ENCODE results near the gene LRRC4C. TPM values are rescaled to one million over a fixed set of nuclear protein-coding genes. Genes with fewer than 3 reads are reported as not detected.

The LRRC4C gene
- total RNA-seq, 1 donor from 2014 or later = 1.3 TPM

- Mint-ChIP-seq H3K27me3 (no peaks in the 10 kb centered on the region), H3K27ac (no peak overlapping the region), H3K36me3 (ENCODE audit: insufficient read depth) (no peaks in the 10 kb centered on the region), H3K9me3 (ENCODE audit: low read depth) (no peaks in the 10 kb centered on the region), H3K4me3 (ENCODE audit: low read depth) (no peak overlapping the region), H3K4me1 (ENCODE audit: low read depth) (peaks cover 4% of the 10 kb centered on the region)
- TF ChIP-seq, protein P1, sequence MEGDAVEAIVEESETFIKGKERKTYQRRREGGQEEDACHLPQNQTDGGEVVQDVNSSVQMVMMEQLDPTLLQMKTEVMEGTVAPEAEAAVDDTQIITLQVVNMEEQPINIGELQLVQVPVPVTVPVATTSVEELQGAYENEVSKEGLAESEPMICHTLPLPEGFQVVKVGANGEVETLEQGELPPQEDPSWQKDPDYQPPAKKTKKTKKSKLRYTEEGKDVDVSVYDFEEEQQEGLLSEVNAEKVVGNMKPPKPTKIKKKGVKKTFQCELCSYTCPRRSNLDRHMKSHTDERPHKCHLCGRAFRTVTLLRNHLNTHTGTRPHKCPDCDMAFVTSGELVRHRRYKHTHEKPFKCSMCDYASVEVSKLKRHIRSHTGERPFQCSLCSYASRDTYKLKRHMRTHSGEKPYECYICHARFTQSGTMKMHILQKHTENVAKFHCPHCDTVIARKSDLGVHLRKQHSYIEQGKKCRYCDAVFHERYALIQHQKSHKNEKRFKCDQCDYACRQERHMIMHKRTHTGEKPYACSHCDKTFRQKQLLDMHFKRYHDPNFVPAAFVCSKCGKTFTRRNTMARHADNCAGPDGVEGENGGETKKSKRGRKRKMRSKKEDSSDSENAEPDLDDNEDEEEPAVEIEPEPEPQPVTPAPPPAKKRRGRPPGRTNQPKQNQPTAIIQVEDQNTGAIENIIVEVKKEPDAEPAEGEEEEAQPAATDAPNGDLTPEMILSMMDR (IDR thresholded peaks at IDR 0.05; ENCODE audit: unreplicated experiment) = no peak
- DNase-seq (ENCODE audit: low spot score, unreplicated experiment) = no peak
Measured at GRCh38 chr11:40405614-40406013, 1053.8 kb downstream of the LRRC4C start.

DNA sequence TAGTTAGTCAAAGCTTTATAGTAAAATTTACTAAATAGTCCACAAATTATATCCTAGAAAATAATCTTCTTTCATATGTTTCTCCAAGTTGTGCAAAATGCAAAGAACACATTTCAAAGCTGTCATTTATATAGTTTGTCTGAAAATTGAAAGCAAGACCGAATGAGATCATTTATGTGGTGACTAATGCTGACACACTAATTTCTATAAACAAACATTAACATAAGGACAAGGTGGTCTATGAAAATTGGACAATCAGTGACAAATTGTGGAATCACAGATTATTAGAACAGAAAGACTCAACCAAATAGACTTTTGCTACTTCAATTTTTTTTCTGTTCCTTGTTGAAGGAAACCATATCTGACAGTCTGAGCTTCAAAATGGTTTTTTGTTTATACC, 1056.1 kb downstream of the LRRC4C start:
- Mint-ChIP-seq H3K36me3 (ENCODE audit: insufficient read depth) (no peaks in the 10 kb centered on the region), H3K27ac (no peak overlapping the region), H3K4me1 (ENCODE audit: low read depth) (peaks cover 4% of the 10 kb centered on the region), H3K4me3 (ENCODE audit: low read depth) (no peak overlapping the region), H3K9me3 (ENCODE audit: low read depth) (no peaks in the 10 kb centered on the region), H3K27me3 (no peaks in the 10 kb centered on the region)
- TF ChIP-seq, protein P1 (IDR thresholded peaks at IDR 0.05; ENCODE audit: unreplicated experiment) = no peak
- no peak for DNase-seq (ENCODE audit: low spot score, unreplicated experiment)

DNA sequence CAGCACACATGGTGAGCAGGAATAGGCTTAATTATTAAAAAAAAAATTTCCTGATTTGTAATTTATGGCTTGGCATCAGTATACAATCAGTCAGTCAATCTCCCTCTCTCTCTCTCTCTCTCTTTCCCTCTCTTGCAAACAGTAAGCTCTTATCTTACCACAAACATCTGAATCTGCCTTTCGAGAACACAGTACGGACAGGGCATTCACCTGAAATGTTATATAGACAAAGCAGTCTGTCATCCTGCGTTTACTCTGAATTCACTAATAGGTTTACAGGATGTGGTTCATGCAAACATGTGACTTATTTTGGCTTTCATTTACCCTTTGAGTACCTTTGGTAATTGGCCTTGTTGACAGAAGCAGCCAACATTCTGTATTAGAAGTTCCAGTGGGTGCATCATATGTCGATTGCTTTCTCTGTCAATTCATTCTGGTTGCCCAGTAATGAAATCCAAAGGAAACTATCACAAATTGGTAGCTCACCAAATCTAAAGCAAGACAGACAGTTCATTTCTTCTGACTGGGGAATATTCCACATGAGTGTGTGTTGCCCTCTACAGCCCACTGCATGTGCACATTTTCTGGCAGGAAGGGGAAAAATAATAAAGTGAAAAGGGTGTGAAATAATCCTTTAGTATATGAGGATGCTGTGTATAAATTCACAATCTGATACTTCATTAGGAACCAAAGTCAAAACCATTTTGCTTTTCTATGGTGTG, 1058.2 kb downstream of the LRRC4C start:
- Mint-ChIP-seq H3K4me3 (ENCODE audit: low read depth) (no peak overlapping the region), H3K9me3 (ENCODE audit: low read depth) (no peaks in the 10 kb centered on the region), H3K27me3 (no peaks in the 10 kb centered on the region), H3K27ac (no peak overlapping the region), H3K36me3 (ENCODE audit: insufficient read depth) (no peaks in the 10 kb centered on the region), H3K4me1 (ENCODE audit: low read depth) (peaks cover 4% of the 10 kb centered on the region)
- TF ChIP-seq, protein P1 (IDR thresholded peaks at IDR 0.05; ENCODE audit: unreplicated experiment) = no peak
- DNase-seq (ENCODE audit: low spot score, unreplicated experiment) = no peak

DNA sequence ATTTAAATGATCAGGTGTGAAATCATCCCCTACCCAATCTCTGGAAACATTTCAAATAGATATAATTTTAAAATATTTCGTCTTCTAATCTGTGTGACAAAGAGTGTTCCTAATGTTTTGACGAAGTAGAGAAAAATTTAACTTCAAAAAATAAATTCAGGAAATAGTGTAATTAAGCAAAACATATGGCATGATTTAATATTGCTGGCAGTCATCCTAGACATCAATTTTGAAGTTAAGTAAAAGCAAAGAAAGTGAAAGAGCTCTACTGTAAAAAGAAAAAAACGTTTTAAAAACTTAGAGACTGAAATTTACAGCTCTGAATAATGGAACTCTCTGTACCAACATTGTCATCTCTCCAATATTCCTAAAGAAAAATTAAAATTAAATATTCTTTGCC, 1062.3 kb downstream of the LRRC4C start:
- H3K27ac Mint-ChIP-seq = no peak overlapping the region
- TF ChIP-seq, protein P1 (IDR thresholded peaks at IDR 0.05; ENCODE audit: unreplicated experiment) = no peak
- no peak overlapping the region for H3K4me3 Mint-ChIP-seq (ENCODE audit: low read depth)
- H3K27me3 Mint-ChIP-seq = no peaks in the 10 kb centered on the region
- H3K36me3 Mint-ChIP-seq (ENCODE audit: insufficient read depth) = no peaks in the 10 kb centered on the region
- DNase-seq (ENCODE audit: low spot score, unreplicated experiment) = no peak
- H3K9me3 Mint-ChIP-seq (ENCODE audit: low read depth) = no peaks in the 10 kb centered on the region
- peaks cover 4% of the 10 kb centered on the region for H3K4me1 Mint-ChIP-seq (ENCODE audit: low read depth)

- Mint-ChIP-seq H3K27ac (no peak overlapping the region), H3K4me3 (ENCODE audit: low read depth) (no peak overlapping the region)
- TF ChIP-seq, protein P1 (IDR thresholded peaks at IDR 0.05; ENCODE audit: unreplicated experiment) = no peak
Measured at GRCh38 chr11:40393511-40393910, 1065.9 kb downstream of the LRRC4C start.

More at GRCh38 chr11:40393511-40393910, 1065.9 kb downstream of the LRRC4C start:
- Mint-ChIP-seq H3K36me3 (ENCODE audit: insufficient read depth) (no peaks in the 10 kb centered on the region), H3K4me1 (ENCODE audit: low read depth) (peaks cover 2% of the 10 kb centered on the region), H3K9me3 (ENCODE audit: low read depth) (no peaks in the 10 kb centered on the region), H3K27me3 (no peaks in the 10 kb centered on the region)
- DNase-seq (ENCODE audit: low spot score, unreplicated experiment) = no peak

Data from progenitor cell of endocrine pancreas (in vitro differentiated cells).